Lower lobe of right lung (tissue), 2 donors: ENCODE data around the gene TNFRSF9. TPM values are rescaled to one million over a fixed set of nuclear protein-coding genes. Genes with fewer than 3 reads are reported as not detected.

Experiments
- ATAC-seq, 2 donors: fragments of 200-7000 bp; cut with Tn5 transposase; one replicate each; pipeline ENCODE4 v1.9.1; 2020 to 2022; ENCODE audit warnings: mild to moderate bottlenecking in 2 of 2, moderate library complexity in 2 of 2
- DNase-seq: peaks from one replicate; pipeline ENCODE4 v3.0.0-alpha.2; 2020
- H3K27ac ChIP-seq: fragments of 200-600 bp; one replicate; pipeline ENCODE4 v1.8.0; 2022
- H3K27me3 ChIP-seq: fragments of 200-600 bp; one replicate; pipeline ENCODE4 v1.8.0; 2022; ENCODE audit warnings: low read depth
- H3K36me3 ChIP-seq: fragments of 200-600 bp; one replicate; pipeline ENCODE4 v1.8.0; 2022; ENCODE audit warnings: mild to moderate bottlenecking
- H3K4me1 ChIP-seq: fragments of 200-600 bp; one replicate; pipeline ENCODE4 v1.8.0; 2022
- H3K4me3 ChIP-seq: fragments of 200-600 bp; one replicate; pipeline ENCODE4 v1.8.0; 2022; ENCODE audit warnings: mild to moderate bottlenecking
- H3K9me3 ChIP-seq: fragments of 200-600 bp; one replicate; pipeline ENCODE4 v1.8.0; 2022
- intact Hi-C: fragments of 100-400 bp; cut with DNase I; formaldehyde crosslinking; loops from one replicate; pipeline ENCODE4 v1.11.0; 2022
- total RNA-seq: library from RNA; stranded (reverse); fragmentation: NEBNext Ultra II Directional; extraction: Animal tissue kit (Norgen Biotek cat#: 25700); gene quantifications from one replicate; pipeline ENCODE4 v1.2.1, GENCODE V29; 2021
- TF ChIP-seq, protein P1 (sequence below): fragments of 200-600 bp; IDR thresholded peaks from one replicate; pipeline ENCODE4 v1.8.0; 2022; ENCODE audit warnings: antibody characterized with exemption, mild to moderate bottlenecking
- donor health status: DM: no; HTN: yes; CAD: no; lungs with severe emphysema.

TNFRSF9 gene
- total RNA-seq, 1 donor from 2014 or later = 0.47 TPM

DNA sequence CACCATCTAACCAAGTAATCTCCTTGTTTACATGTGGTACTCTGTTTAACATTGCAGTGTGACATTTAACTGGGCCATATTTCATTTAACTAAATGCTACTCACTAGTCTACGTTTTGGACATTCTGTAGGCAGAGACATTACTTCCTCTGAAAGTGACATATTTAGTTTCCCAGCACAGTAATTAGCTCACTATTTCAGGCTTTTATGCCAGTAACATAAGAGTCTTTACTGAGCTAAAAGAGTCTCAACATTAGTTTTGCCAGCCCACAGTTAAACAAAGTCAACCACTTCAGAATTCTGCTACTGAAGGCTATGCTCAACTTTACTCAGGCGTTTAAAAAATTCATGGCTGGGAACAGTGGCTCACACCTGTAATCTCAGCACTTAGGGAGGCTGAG is 2.6 kb upstream of the TNFRSF9 start:
- intact Hi-C loops = no loop called here
- TF ChIP-seq, protein P1, sequence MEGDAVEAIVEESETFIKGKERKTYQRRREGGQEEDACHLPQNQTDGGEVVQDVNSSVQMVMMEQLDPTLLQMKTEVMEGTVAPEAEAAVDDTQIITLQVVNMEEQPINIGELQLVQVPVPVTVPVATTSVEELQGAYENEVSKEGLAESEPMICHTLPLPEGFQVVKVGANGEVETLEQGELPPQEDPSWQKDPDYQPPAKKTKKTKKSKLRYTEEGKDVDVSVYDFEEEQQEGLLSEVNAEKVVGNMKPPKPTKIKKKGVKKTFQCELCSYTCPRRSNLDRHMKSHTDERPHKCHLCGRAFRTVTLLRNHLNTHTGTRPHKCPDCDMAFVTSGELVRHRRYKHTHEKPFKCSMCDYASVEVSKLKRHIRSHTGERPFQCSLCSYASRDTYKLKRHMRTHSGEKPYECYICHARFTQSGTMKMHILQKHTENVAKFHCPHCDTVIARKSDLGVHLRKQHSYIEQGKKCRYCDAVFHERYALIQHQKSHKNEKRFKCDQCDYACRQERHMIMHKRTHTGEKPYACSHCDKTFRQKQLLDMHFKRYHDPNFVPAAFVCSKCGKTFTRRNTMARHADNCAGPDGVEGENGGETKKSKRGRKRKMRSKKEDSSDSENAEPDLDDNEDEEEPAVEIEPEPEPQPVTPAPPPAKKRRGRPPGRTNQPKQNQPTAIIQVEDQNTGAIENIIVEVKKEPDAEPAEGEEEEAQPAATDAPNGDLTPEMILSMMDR = no peak
- DNase-seq (no peak), ATAC-seq (peak; percentile 40 to 71)
- Histone ChIP-seq H3K36me3 (no peaks in the 10 kb centered on the region), H3K9me3 (no peaks in the 10 kb centered on the region), H3K27ac (peak overlapping the region; percentile 53), H3K27me3 (no peaks in the 10 kb centered on the region), H3K4me3 (no peak overlapping the region), H3K4me1 (peaks cover 40% of the 10 kb centered on the region)

DNA sequence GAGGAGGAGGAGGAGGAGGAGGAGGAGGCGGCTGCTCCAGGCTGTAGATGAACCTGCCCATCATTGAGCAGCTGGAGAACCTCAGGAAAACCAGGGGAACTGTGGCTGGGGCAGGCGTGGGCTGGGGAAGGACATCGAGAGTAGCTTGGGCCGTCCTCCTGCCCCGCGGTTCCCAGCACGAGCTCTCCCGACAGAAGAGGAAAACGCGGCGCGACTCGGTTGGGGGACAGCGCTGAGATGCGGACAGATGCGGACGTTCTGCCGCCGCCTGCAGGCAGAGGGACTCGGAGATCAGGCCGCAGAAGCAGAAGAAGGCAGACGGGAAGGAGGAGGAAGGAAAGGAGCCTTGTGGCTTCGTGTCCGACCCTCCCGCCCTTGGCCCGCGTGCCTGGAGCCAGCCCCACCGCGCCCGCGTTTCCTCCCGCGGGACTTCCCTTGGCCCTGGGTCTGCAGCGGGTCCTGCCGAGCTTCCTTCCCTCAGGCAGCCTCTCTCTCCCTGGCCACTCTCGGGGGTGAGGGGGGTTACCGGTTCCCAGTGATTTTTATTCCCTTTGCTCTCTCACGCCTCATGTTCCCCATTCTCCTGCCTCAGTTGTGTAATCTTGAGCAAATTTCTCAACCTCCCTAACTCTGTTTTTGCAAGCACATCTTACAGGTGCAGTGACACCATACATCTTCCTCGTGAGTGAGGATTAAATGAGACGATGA is 1.7 kb upstream of the TNFRSF9 start:
- H3K36me3 ChIP-seq = no peaks in the 10 kb centered on the region
- peak overlapping the region; percentile 53 for H3K27ac ChIP-seq
- DNase-seq (peak; percentile 75), ATAC-seq (peak; percentile 75 to 80)
- TF ChIP-seq, protein P1 = peak; percentile 29
- peaks cover 40% of the 10 kb centered on the region for H3K4me1 ChIP-seq
- intact Hi-C loops = no loop called here
- H3K27me3 ChIP-seq = peaks cover under 1% of the 10 kb centered on the region
- peak overlapping the region; percentile 32 for H3K4me3 ChIP-seq
- H3K9me3 ChIP-seq = no peaks in the 10 kb centered on the region

DNA sequence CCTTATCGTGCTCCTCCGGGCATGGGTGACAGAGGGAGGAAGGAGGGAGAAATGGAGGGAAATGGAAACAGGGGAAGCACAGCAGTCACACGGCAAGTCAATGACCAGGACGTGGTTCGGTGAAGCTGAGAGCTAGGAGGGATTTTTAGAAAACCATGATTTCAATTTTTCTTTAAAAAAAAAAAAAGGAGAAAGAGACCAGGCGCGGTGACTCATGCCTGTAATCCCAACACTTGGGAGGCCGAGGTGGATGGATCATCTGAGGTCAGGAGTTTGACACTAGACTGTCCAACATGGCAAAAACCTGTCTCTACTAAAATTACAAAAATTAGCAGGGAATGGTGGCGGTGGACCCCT is 776 bp upstream of the TNFRSF9 start:
- H3K36me3 ChIP-seq = no peaks in the 10 kb centered on the region
- DNase-seq = no peak
- H3K27me3 ChIP-seq = peaks cover 7% of the 10 kb centered on the region
- ATAC-seq = no peak
- H3K9me3 ChIP-seq = no peaks in the 10 kb centered on the region
- intact Hi-C loops = no loop called here
- peaks cover 40% of the 10 kb centered on the region for H3K4me1 ChIP-seq
- H3K4me3 ChIP-seq = no peak overlapping the region
- TF ChIP-seq, protein P1 = no peak
- H3K27ac ChIP-seq = no peak overlapping the region

DNA sequence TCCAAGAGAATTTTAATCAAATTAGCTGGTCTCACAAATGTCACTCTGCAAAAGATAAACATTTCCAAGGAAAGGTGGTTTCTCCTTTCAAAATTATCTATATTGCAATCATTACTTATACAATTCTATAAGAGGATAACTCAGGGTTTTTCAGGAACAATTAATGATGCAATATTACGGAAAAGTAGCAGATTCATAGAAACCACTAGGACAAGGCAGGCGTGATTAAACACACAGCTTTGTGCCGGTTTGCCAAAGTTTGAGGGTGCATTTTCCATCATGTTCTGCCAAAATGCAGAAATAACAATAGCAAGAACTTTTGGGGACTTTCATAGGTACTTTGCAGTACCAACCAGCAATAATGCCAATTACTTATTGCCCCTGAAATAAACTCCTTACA is 605 bp downstream of the TNFRSF9 start:
- H3K4me3 ChIP-seq = no peak overlapping the region
- intact Hi-C loops = no loop called here
- ATAC-seq (no peak), DNase-seq (no peak)
- H3K4me1 ChIP-seq = peaks cover 40% of the 10 kb centered on the region
- TF ChIP-seq, protein P1 = no peak
- H3K9me3 ChIP-seq = no peaks in the 10 kb centered on the region
- no peaks in the 10 kb centered on the region for H3K36me3 ChIP-seq
- H3K27ac ChIP-seq = no peak overlapping the region
- H3K27me3 ChIP-seq = peaks cover 7% of the 10 kb centered on the region

DNA sequence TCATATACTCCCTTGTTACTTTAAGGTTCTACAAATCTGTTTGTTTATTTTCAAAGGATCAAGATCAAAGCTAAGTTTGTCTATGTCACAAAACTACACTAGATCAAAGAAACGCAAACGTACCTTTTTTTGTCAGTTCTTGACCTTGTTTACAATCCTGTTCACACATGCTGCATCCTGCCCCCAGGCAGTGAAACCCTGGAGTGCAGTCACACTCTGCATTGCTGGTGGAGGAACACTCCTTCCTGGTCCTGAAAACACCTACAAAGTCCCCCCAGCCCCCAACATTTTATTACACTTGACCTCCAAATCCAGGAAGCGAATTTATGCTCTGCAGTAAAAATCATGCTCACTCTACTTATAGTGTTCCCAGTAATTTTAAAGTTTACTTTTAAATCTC is 2.6 kb downstream of the TNFRSF9 start:
- H3K27ac ChIP-seq = no peak overlapping the region
- peaks cover 7% of the 10 kb centered on the region for H3K27me3 ChIP-seq
- peaks cover 34% of the 10 kb centered on the region for H3K4me1 ChIP-seq
- no peak for ATAC-seq
- DNase-seq = no peak
- no peaks in the 10 kb centered on the region for H3K9me3 ChIP-seq
- no peaks in the 10 kb centered on the region for H3K36me3 ChIP-seq
- TF ChIP-seq, protein P1 = no peak
- intact Hi-C loops = no loop called here
- H3K4me3 ChIP-seq = no peak overlapping the region
